Endothelial cell of umbilical vein (primary cell): ENCODE measurements around the gene CAPN7. TPM values are rescaled to one million over a fixed set of nuclear protein-coding genes. Genes with fewer than 3 reads are reported as not detected.

Experiments used
- BruUV-seq: library from RNA; stranded (reverse); fragments of 400-500 nt; replicated peaks from 2 replicates; lab custom pipeline; 2021; lab: Mats Ljungman, UMichigan
- CTCF ChIA-PET: fragments of 300-600, 350-600 bp; sonication (Branson Sonifier 250); formaldehyde crosslinking; loops from one replicate; lab custom pipeline; 2021; ENCODE audit warnings: antibody characterized with exemption, inconsistent platforms; lab: Charles Lee
- POLR2A ChIA-PET: fragments of 300-600, 350-600 bp; sonication (Branson Sonifier 250); formaldehyde crosslinking; loops from one replicate; lab custom pipeline; 2021; ENCODE audit warnings: antibody characterized with exemption, inconsistent platforms; lab: Charles Lee
- DNase-seq: peaks from one replicate; pipeline ENCODE4 v3.0.0-alpha.2; 2011; ENCODE audit warnings: low read depth, low spot score
- FAIRE-seq: peaks from 2 replicates; lab custom pipeline; 2011; peaks lifted over from hg19 to GRCh38; lab: Jason Lieb, UNC
- H2AFZ ChIP-seq: 2 replicates; pipeline ENCODE4 v1.6.0; 2012; ENCODE audit warnings: low read depth, low read length, control low read depth, inconsistent platforms
- H3K27ac ChIP-seq: 2 replicates; pipeline ENCODE4 v1.5.1; 2011; ENCODE audit warnings: low read depth, mild to moderate bottlenecking, control low read depth, low read length, moderate library complexity; ENCODE audit not compliant: insufficient read depth
- H3K27me3 ChIP-seq, 2 experiments: 2 replicates each; pipeline versions ENCODE4 v1.6.0 to v1.6.1; 2011; ENCODE audit warnings: low read length in 2 of 2, mixed read lengths in 1 of 2; ENCODE audit not compliant: control insufficient read depth in 2 of 2, insufficient read depth in 2 of 2
- H3K36me3 ChIP-seq, 2 experiments: 2 replicates in 1 of 2; 3 replicates in 1 of 2; pipeline ENCODE4 v1.5.1; 2011; ENCODE audit warnings: low read length in 2 of 2, mild to moderate bottlenecking in 1 of 2, moderate library complexity in 1 of 2; ENCODE audit not compliant: control insufficient read depth in 2 of 2, insufficient read depth in 2 of 2; ENCODE audit errors: extremely low read depth in 1 of 2
- H3K4me1 ChIP-seq: 3 replicates; pipeline ENCODE4 v1.5.1; 2011; ENCODE audit warnings: mild to moderate bottlenecking, low read length; ENCODE audit not compliant: control insufficient read depth, insufficient read depth; ENCODE audit errors: extremely low read depth
- H3K4me2 ChIP-seq: 2 replicates; pipeline ENCODE4 v1.6.1; 2011; ENCODE audit warnings: low read length, control low read depth, mixed read lengths; ENCODE audit not compliant: insufficient read depth
- H3K4me3 ChIP-seq, 3 experiments: fragments of 200-600 bp in 1 of 3; sonication (generic), shearing (Covaris generic) in 1 of 3; replicated peaks in 1 of 3; 2 replicates each; pipeline ENCODE4 v1.5.1; 2011 to 2016; ENCODE audit warnings: control low read depth in 3 of 3, low read length in 3 of 3, mild to moderate bottlenecking in 2 of 3, inconsistent platforms in 1 of 3, low read depth in 1 of 3, moderate library complexity in 1 of 3; ENCODE audit not compliant: insufficient read depth in 1 of 3
- H3K79me2 ChIP-seq: 2 replicates; pipeline ENCODE4 v1.6.0; 2012; ENCODE audit warnings: low read length, inconsistent platforms; ENCODE audit not compliant: control insufficient read depth, insufficient read depth
- H3K9ac ChIP-seq: replicated peaks from 2 replicates; pipeline ENCODE3; 2011; ENCODE audit warnings: low read length, control low read depth; ENCODE audit not compliant: insufficient read depth; ENCODE audit errors: extremely low read depth
- H3K9me1 ChIP-seq: replicated peaks from 3 replicates; pipeline ENCODE4 v1.6.0; 2011; ENCODE audit warnings: mild to moderate bottlenecking, low read length; ENCODE audit not compliant: control insufficient read depth, insufficient read depth; ENCODE audit errors: extremely low read depth
- H3K9me3 ChIP-seq: replicated peaks from 2 replicates; pipeline ENCODE4 v1.5.1; 2012; ENCODE audit warnings: low read length, inconsistent platforms; ENCODE audit not compliant: control insufficient read depth, insufficient read depth
- H4K20me1 ChIP-seq: replicated peaks from 2 replicates; pipeline ENCODE3; 2011; ENCODE audit warnings: mild to moderate bottlenecking, low read length; ENCODE audit not compliant: control insufficient read depth, insufficient read depth; ENCODE audit errors: extremely low read depth
- GATA2 ChIP-seq: IDR thresholded peaks from 2 replicates; pipeline ENCODE4 v1.7.0; 2011; ENCODE audit warnings: low read depth, mild to moderate bottlenecking, moderate library complexity, mixed read lengths, low read length; ENCODE audit not compliant: insufficient read length, insufficient read depth
- POLR2A ChIP-seq: IDR thresholded peaks from 2 replicates; pipeline ENCODE4 v1.6.1; 2012; ENCODE audit warnings: low read depth, mild to moderate bottlenecking, control low read depth, low read length
- POLR2AphosphoS5 ChIP-seq: IDR thresholded peaks from 2 replicates; pipeline ENCODE4 v1.6.1; 2012; ENCODE audit warnings: low read depth, mild to moderate bottlenecking, control low read depth, low read length, moderate library complexity; ENCODE audit not compliant: insufficient read depth
- dilution Hi-C: fragments of 300-500 bp; cut with MboI; formaldehyde crosslinking; loops from one replicate; pipeline ENCODE4 v1.15.0; 2019; ENCODE audit warnings: low sequenced_read_pairs; ENCODE audit not compliant: extremely low pct_ligation_motif_present
- intact Hi-C: fragments of 100-400 bp; cut with micrococcal nuclease; formaldehyde crosslinking; loops from one replicate; pipeline ENCODE4 v1.10.0; 2022
- polyA plus RNA-seq, 4 experiments: library from polyadenylated mRNA; depleted of rRNA in 3 of 4; stranded (reverse) in 3 of 4; unstranded in 1 of 4; fragments of >200 nt; gene quantifications; 2 replicates each; pipeline versions ENCODE4 v1.2.1 to v1.2.3, GENCODE V29; 2011 to 2012; ENCODE audit warnings: missing spikeins in 1 of 4
- total RNA-seq: library from RNA; stranded (reverse); gene quantifications from 2 replicates; pipeline ENCODE4 v1.2.3, GENCODE V29; 2021
- TF ChIP-seq, protein P1 (sequence below), 2 donors: IDR thresholded peaks; 1 replicate in 1 of 2; 2 replicates in 1 of 2; pipeline ENCODE4 v1.5.1; 2011; ENCODE audit warnings: low read length in 2 of 2, mild to moderate bottlenecking in 2 of 2, moderate library complexity in 2 of 2, control low read depth in 1 of 2, inconsistent platforms in 1 of 2, low read depth in 1 of 2; ENCODE audit not compliant: insufficient read depth in 1 of 2; ENCODE audit errors: extremely low read depth in 1 of 2
- TF ChIP-seq, protein P2 (sequence below): IDR thresholded peaks from 2 replicates; pipeline ENCODE4 v1.6.1; 2011; ENCODE audit not compliant: insufficient read depth, insufficient read length

The CAPN7 gene
- total and polyA plus RNA-seq, 2 donors (not counting 3 experiments of a cell fraction or from before 2014, with no cell fraction given) = 13.2 to 32.7 TPM

DNA sequence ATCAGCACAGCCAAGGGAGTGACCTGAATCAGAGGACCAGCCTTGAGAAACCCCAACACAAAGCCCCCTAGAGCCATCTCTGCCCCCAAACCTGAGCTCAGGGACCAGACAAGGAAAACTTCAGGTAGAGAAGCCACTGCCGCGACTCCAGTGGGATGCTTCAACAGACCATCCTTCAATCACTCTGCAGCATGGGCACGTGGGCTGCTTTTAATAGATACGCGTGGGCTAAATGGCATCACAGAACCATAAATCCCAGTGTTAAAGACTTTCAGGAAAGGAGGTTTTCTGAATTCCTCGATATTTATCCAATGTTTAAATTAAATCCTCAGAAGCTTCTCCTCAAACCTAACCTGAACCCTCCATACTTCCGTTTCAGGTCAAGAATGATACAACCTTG, 95.7 kb downstream of the CAPN7 start:
- no peak overlapping the region for H2AFZ ChIP-seq
- H3K27ac ChIP-seq = peak overlapping the region; percentile 75
- H3K79me2 ChIP-seq = peaks cover 42% of the 10 kb centered on the region
- H3K27me3 ChIP-seq = no peaks in the 10 kb centered on the region
- ChIA-PET CTCF (interaction anchor here (0.8 to 4.1 kb wide), 2 partner anchors 9 to 29 kb away, joined by 3 to 46 read pairs; partner anchors contain the start of gene SH3BP5), POLR2A (no interaction called here)
- no peaks in the 10 kb centered on the region for H4K20me1 ChIP-seq
- FAIRE-seq = peak; percentile 24
- dilution Hi-C loops = no loop called here
- no peak overlapping the region for H3K9ac ChIP-seq
- intact Hi-C loops = no loop called here
- no peak overlapping the region for H3K4me3 ChIP-seq
- no peak overlapping the region for H3K4me2 ChIP-seq
- BruUV-seq = no TSS peak
- no peaks in the 10 kb centered on the region for H3K9me1 ChIP-seq
- no peaks in the 10 kb centered on the region for H3K9me3 ChIP-seq
- H3K36me3 ChIP-seq = peaks cover 0 to 17% of the 10 kb centered on the region in 2 experiments
- H3K4me1 ChIP-seq = peaks cover 36% of the 10 kb centered on the region
- no peak for DNase-seq
- TF ChIP-seq POLR2A (no peak), POLR2AphosphoS5 (no peak), GATA2 (no peak)
- TF ChIP-seq, protein P1, sequence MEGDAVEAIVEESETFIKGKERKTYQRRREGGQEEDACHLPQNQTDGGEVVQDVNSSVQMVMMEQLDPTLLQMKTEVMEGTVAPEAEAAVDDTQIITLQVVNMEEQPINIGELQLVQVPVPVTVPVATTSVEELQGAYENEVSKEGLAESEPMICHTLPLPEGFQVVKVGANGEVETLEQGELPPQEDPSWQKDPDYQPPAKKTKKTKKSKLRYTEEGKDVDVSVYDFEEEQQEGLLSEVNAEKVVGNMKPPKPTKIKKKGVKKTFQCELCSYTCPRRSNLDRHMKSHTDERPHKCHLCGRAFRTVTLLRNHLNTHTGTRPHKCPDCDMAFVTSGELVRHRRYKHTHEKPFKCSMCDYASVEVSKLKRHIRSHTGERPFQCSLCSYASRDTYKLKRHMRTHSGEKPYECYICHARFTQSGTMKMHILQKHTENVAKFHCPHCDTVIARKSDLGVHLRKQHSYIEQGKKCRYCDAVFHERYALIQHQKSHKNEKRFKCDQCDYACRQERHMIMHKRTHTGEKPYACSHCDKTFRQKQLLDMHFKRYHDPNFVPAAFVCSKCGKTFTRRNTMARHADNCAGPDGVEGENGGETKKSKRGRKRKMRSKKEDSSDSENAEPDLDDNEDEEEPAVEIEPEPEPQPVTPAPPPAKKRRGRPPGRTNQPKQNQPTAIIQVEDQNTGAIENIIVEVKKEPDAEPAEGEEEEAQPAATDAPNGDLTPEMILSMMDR (IDR thresholded peaks at IDR 0.05; ENCODE audit: extremely low read depth in 1 of 2, insufficient read depth in 1 of 2, low read depth in 1 of 2, low read length in 2 of 2) = no peak
- TF ChIP-seq, protein P2, sequence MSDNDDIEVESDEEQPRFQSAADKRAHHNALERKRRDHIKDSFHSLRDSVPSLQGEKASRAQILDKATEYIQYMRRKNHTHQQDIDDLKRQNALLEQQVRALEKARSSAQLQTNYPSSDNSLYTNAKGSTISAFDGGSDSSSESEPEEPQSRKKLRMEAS = no peak

Other genes with a start within 250 kb of the CAPN7 start
- gene MRPS25, start 140.9 kb upstream of the CAPN7 start, total RNA-seq = 58.1 and 68.7 TPM in 2 replicates
- 32.5 and 32.7 TPM in 2 replicates for gene MRPS25, start 140.9 kb upstream of the CAPN7 start, polyA plus RNA-seq
- gene RBSN, start 107.1 kb upstream of the CAPN7 start, total RNA-seq = 23.1 and 23.6 TPM in 2 replicates
- gene RBSN, start 107.1 kb upstream of the CAPN7 start, polyA plus RNA-seq = 5.8 and 6.7 TPM in 2 replicates
- 64.8 and 76.3 TPM in 2 replicates for gene SH3BP5, start 126.3 kb downstream of the CAPN7 start, total RNA-seq
- gene SH3BP5, start 126.3 kb downstream of the CAPN7 start, polyA plus RNA-seq = 25.0 and 35.3 TPM in 2 replicates
- gene METTL6, start 221.3 kb downstream of the CAPN7 start, total RNA-seq = 11.7 and 19.5 TPM in 2 replicates
- 12.7 and 13.9 TPM in 2 replicates for gene METTL6, start 221.3 kb downstream of the CAPN7 start, polyA plus RNA-seq
- gene EAF1, start 221.4 kb downstream of the CAPN7 start, total RNA-seq = 16.0 and 18.2 TPM in 2 replicates
- 8.7 and 8.8 TPM in 2 replicates for gene EAF1, start 221.4 kb downstream of the CAPN7 start, polyA plus RNA-seq